ENCODE data around the gene TBC1D24. TPM values are rescaled to one million over a fixed set of nuclear protein-coding genes. Genes with fewer than 3 reads are reported as not detected.

TBC1D24 gene
- total and polyA plus RNA-seq, 8 donors, result 10.8 to 23.7 (median 18.2) TPM

- Histone ChIP-seq H3K9me3 (no peaks in the 10 kb centered on the region), H3K27me3 (peaks cover 0 to 5% (median 0%) of the 10 kb centered on the region in 4 donors), H3K27ac (peak overlapping the region; percentile 74 to 85 (median 78)), H3K4me1 (peaks cover 16 to 42% (median 28%) of the 10 kb centered on the region in 3 donors), H3K4me3 (peak overlapping the region; percentile 45 to 92 (median 64)), H3K36me3 (no peaks in the 10 kb centered on the region)
- peak; percentile 38 to 70 (median 62) for ATAC-seq
- TF ChIP-seq CTCF (IDR thresholded peaks at IDR 0.05), result no peak
- intact Hi-C loops (cut with DNase I), result no loop called here
- 3 to 6% methylated on average over 33 to 55 of the region's 55 CpGs for WGBS, 2 donors
- peak; percentile 61 to 89 (median 70) for DNase-seq
- no peak for FAIRE-seq
Observed at GRCh38 chr16:2475413-2476344, 752 bp downstream of the TBC1D24 start.

GRCh38 chr16:2476345-2476720 is 1.4 kb downstream of the TBC1D24 start:
- Histone ChIP-seq H3K9me3 (no peaks in the 10 kb centered on the region), H3K27ac (peak overlapping the region; percentile 74 to 85 (median 78)), H3K27me3 (peaks cover 0 to 5% (median 0%) of the 10 kb centered on the region in 4 donors), H3K4me3 (peak overlapping the region in 2 of 4 donors; percentile 70 to 92), H3K36me3 (no peaks in the 10 kb centered on the region), H3K4me1 (peaks cover 20 to 44% (median 33%) of the 10 kb centered on the region in 3 donors)
- FAIRE-seq, result no peak
- TF ChIP-seq CTCF (IDR thresholded peaks at IDR 0.05), result no peak
- no peak for ATAC-seq
- intact Hi-C loops (cut with DNase I), result no loop called here
- DNase-seq, result no peak
- 29 to 30% methylated on average over 9 of the region's 9 CpGs for WGBS, 2 donors

- H3K27ac ChIP-seq, result peak overlapping the region; percentile 74 to 85 (median 78)
- H3K4me3 ChIP-seq, result peak overlapping the region in 1 of 4 donors; percentile 92
- FAIRE-seq (no peak), DNase-seq (peak in 3 of 6 donors; percentile 44 to 64 (median 56)), ATAC-seq (peak in 3 of 4 donors; percentile 6 to 31 (median 7))
- no peaks in the 10 kb centered on the region for H3K9me3 ChIP-seq
- H3K4me1 ChIP-seq, result peaks cover 24 to 44% (median 37%) of the 10 kb centered on the region in 3 donors
- 7 to 14% methylated on average over 3 of the region's 3 CpGs for WGBS, 2 donors
- intact Hi-C loops (cut with DNase I), result no loop called here
- H3K27me3 ChIP-seq, result peaks cover 0 to 2% (median 0%) of the 10 kb centered on the region in 4 donors
- TF ChIP-seq CTCF (IDR thresholded peaks at IDR 0.05), result no peak
- H3K36me3 ChIP-seq, result no peaks in the 10 kb centered on the region
Observed at GRCh38 chr16:2476741-2477140, 1.8 kb downstream of the TBC1D24 start.

- H3K27ac ChIP-seq, result peak overlapping the region; percentile 74 to 85 (median 78)
- ATAC-seq (no peak), DNase-seq (no peak), FAIRE-seq (no peak)
- TF ChIP-seq CTCF (IDR thresholded peaks at IDR 0.05), result no peak
- H3K36me3 ChIP-seq, result no peaks in the 10 kb centered on the region
- no peak overlapping the region for H3K4me3 ChIP-seq
- intact Hi-C loops (cut with DNase I), result no loop called here
- H3K9me3 ChIP-seq, result no peaks in the 10 kb centered on the region
- H3K4me1 ChIP-seq, result peaks cover 26 to 47% (median 43%) of the 10 kb centered on the region in 3 donors
- WGBS, 2 donors, result 60 to 69% methylated on average over 3 of the region's 3 CpGs
- no peaks in the 10 kb centered on the region for H3K27me3 ChIP-seq
Observed at GRCh38 chr16:2477327-2477726, 2.4 kb downstream of the TBC1D24 start.
